Smooth muscle cell (in vitro differentiated cells): ENCODE data around the gene CTSV. TPM values are rescaled to one million over a fixed set of nuclear protein-coding genes. Genes with fewer than 3 reads are reported as not detected.

Source experiments
- DNase-seq: peaks from one replicate; lab custom pipeline; 2025; ENCODE audit not compliant: unreplicated experiment; lab: John Stamatoyannopoulos, UW
- H2AFZ ChIP-seq: fragments of 200-600 bp; sonication (generic); 2 replicates; pipeline ENCODE4 v1.6.0; 2016; ENCODE audit warnings: antibody characterized with exemption, low read depth, mild to moderate bottlenecking
- H3F3A ChIP-seq: fragments of 200-600 bp; sonication (generic); 2 replicates; pipeline ENCODE4 v1.6.0; 2017; ENCODE audit warnings: antibody characterized with exemption, low read depth
- H3K27ac ChIP-seq: fragments of 200-600 bp; sonication (generic); 2 replicates; pipeline ENCODE4 v1.5.1; 2016; ENCODE audit warnings: low read depth, mild to moderate bottlenecking
- H3K27me3 ChIP-seq: fragments of 200-600 bp; sonication (generic); 2 replicates; pipeline ENCODE4 v1.6.1; 2016; ENCODE audit warnings: low read depth, mild to moderate bottlenecking
- H3K36me3 ChIP-seq: fragments of 200-600 bp; sonication (generic); 2 replicates; pipeline ENCODE4 v1.5.1; 2016; ENCODE audit warnings: low read depth
- H3K4me1 ChIP-seq: fragments of 200-600 bp; sonication (generic); 2 replicates; pipeline ENCODE4 v1.5.1; 2016; ENCODE audit warnings: low read depth
- H3K4me2 ChIP-seq: fragments of 200-600 bp; sonication (generic); 2 replicates; pipeline ENCODE4 v1.6.0; 2016; ENCODE audit warnings: mild to moderate bottlenecking
- H3K4me3 ChIP-seq: fragments of 200-600 bp; sonication (generic); 2 replicates; pipeline ENCODE4 v1.5.1; 2016; ENCODE audit warnings: mild to moderate bottlenecking
- H3K79me2 ChIP-seq: fragments of 200-600 bp; sonication (generic); 2 replicates; pipeline ENCODE4 v1.6.0; 2016; ENCODE audit warnings: low read depth, mild to moderate bottlenecking
- H3K9ac ChIP-seq: fragments of 200-600 bp; sonication (generic); 2 replicates; pipeline ENCODE4 v1.6.0; 2016; ENCODE audit warnings: low read depth
- H3K9me3 ChIP-seq: fragments of 200-600 bp; sonication (generic); replicated peaks from 2 replicates; pipeline ENCODE4 v1.5.1; 2016; ENCODE audit warnings: low read depth
- H4K20me1 ChIP-seq: fragments of 200-600 bp; sonication (generic); 2 replicates; pipeline ENCODE4 v1.6.0; 2016; ENCODE audit warnings: low read depth
- CTCF ChIP-seq: fragments of 200-600 bp; sonication (generic); IDR thresholded peaks from 2 replicates; pipeline ENCODE4 v1.5.1; 2017; ENCODE audit warnings: borderline replicate concordance, mild to moderate bottlenecking, antibody characterized with exemption; ENCODE audit not compliant: insufficient read depth, poor library complexity, severe bottlenecking
- WGBS: methylation state at CpG from one replicate; pipeline ENCODE4 v1.1.7; 2016; ENCODE audit warnings: low lambda C conversion rate; 5-methylcytosine and 5-hydroxymethylcytosine counted together
- polyA plus RNA-seq: library from polyadenylated mRNA; unstranded; fragments of >200 nt; fragmentation: Nextera tagmentation; extraction: Ambion mirVana; gene quantifications from 2 replicates; pipeline ENCODE4 v1.2.1, GENCODE V29; 2016
- total RNA-seq: library from RNA; depleted of rRNA; stranded (reverse); fragments of >200 nt; gene quantifications from 2 replicates; pipeline ENCODE4 v1.2.3, GENCODE V29; 2014

CTSV gene
- total and polyA plus RNA-seq, 2 experiments from 2014 or later = 4.5 to 29.4 TPM

- Histone ChIP-seq H4K20me1 (no peaks in the 10 kb centered on the region), H3K4me2 (no peak overlapping the region), H3K79me2 (no peaks in the 10 kb centered on the region), H3K9ac (no peak overlapping the region), H3K27ac (no peak overlapping the region), H3K4me1 (peaks cover 9% of the 10 kb centered on the region), H2AFZ (no peak overlapping the region), H3K36me3 (no peaks in the 10 kb centered on the region), H3K9me3 (no peaks in the 10 kb centered on the region), H3F3A (no peaks in the 10 kb centered on the region), H3K4me3 (no peak overlapping the region), H3K27me3 (no peaks in the 10 kb centered on the region)
- no peak for TF ChIP-seq CTCF
- no peak for DNase-seq
- WGBS = 54% methylated on average over 3 of the region's 3 CpGs
Observed at GRCh38 chr9:97053717-97054116, 14.8 kb upstream of the CTSV start.

- H3K79me2 ChIP-seq = no peaks in the 10 kb centered on the region
- H3K4me2 ChIP-seq = no peak overlapping the region
- H4K20me1 ChIP-seq = no peaks in the 10 kb centered on the region
- TF ChIP-seq CTCF = no peak
- H3K9me3 ChIP-seq = no peaks in the 10 kb centered on the region
- 54% methylated on average over 2 of the region's 2 CpGs for WGBS
- no peak overlapping the region for H3K4me3 ChIP-seq
- H3K36me3 ChIP-seq = no peaks in the 10 kb centered on the region
- DNase-seq = no peak
- H3K4me1 ChIP-seq = peaks cover 9% of the 10 kb centered on the region
- no peak overlapping the region for H3K9ac ChIP-seq
- no peaks in the 10 kb centered on the region for H3K27me3 ChIP-seq
- H2AFZ ChIP-seq = no peak overlapping the region
- no peak overlapping the region for H3K27ac ChIP-seq
- no peaks in the 10 kb centered on the region for H3F3A ChIP-seq
Observed at GRCh38 chr9:97052735-97053134, 13.8 kb upstream of the CTSV start.

GRCh38 chr9:97046228-97046627, 7.3 kb upstream of the CTSV start:
- DNase-seq = no peak
- Histone ChIP-seq H3F3A (no peaks in the 10 kb centered on the region), H2AFZ (no peak overlapping the region), H3K9me3 (no peaks in the 10 kb centered on the region), H3K27ac (peak overlapping the region; percentile 82), H3K4me2 (no peak overlapping the region), H3K36me3 (no peaks in the 10 kb centered on the region), H3K79me2 (no peaks in the 10 kb centered on the region), H3K4me1 (no peaks in the 10 kb centered on the region), H3K4me3 (no peak overlapping the region), H4K20me1 (no peaks in the 10 kb centered on the region), H3K9ac (no peak overlapping the region), H3K27me3 (no peaks in the 10 kb centered on the region)
- WGBS = 15% methylated on average over 5 of the region's 5 CpGs
- TF ChIP-seq CTCF = no peak

- no peak overlapping the region for H2AFZ ChIP-seq
- no peaks in the 10 kb centered on the region for H3K27me3 ChIP-seq
- no peaks in the 10 kb centered on the region for H3K79me2 ChIP-seq
- no peaks in the 10 kb centered on the region for H3F3A ChIP-seq
- H4K20me1 ChIP-seq = no peaks in the 10 kb centered on the region
- H3K36me3 ChIP-seq = no peaks in the 10 kb centered on the region
- H3K4me1 ChIP-seq = no peaks in the 10 kb centered on the region
- H3K27ac ChIP-seq = no peak overlapping the region
- no peak overlapping the region for H3K4me2 ChIP-seq
- WGBS = 51% methylated on average over 5 of the region's 5 CpGs
- no peaks in the 10 kb centered on the region for H3K9me3 ChIP-seq
- H3K9ac ChIP-seq = no peak overlapping the region
- no peak overlapping the region for H3K4me3 ChIP-seq
- TF ChIP-seq CTCF = no peak
- no peak for DNase-seq
Observed at GRCh38 chr9:97045300-97045699, 6.4 kb upstream of the CTSV start.
